ENCODE measurements around the gene MYH14.

DNA sequence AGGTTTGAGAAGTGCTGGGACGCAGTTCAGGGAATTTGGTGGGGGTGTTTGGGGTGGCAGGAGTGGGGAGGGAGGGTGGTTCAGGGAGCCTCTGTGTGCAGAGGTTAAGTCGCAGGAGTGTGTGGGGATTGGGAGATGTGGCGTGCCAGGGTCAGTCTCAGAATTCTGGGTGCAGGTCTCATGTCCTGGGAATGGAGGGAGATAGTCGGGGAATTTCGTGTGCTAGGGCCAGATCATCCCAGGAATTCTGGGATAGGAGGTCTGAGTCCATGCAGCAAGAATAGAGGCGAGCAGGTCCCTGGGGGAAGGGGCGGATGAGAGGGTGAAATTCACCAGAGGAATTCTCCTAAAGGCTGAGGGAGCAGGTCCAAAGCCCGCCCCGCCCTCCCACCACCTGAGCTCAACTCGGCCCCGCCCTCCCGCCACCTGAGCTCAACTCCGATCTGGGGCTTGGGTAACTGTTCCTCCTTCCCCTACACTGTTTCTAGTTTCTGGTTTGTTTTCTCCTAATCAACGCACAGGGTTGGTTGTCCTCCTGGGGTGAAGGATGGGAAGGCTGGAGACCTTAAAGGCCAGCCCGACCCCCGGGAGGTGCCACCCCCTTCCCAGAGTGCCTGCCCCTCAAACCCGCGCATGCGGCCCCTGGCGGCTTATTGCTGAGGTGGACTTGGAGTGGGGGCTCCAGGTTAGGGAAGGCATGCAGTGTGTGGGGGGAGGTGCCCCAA is 110.6 kb downstream of the MYH14 start:
- no peak for TF ChIP-seq CHD2 (IDR thresholded peaks at IDR 0.05; ENCODE audit: low read depth, low read length)
- TF ChIP-seq CEBPZ (IDR thresholded peaks at IDR 0.05; ENCODE audit: borderline replicate concordance, low read depth, low read length): no peak

All from K562 (cell line).